Ramos (cell line): ENCODE results near the gene HHATL.

Source experiments
- in situ Hi-C: fragments of 300-500 bp; cut with MboI; formaldehyde crosslinking; loops from one replicate; pipeline ENCODE4 v1.14.3; 2022; ENCODE audit warnings: low sequenced_read_pairs; ENCODE audit not compliant: unreplicated experiment

The HHATL gene

GRCh38 chr3:42656680-42657610 is 45.7 kb downstream of the HHATL start:
- in situ Hi-C loops, result no loop called here

GRCh38 chr3:42655980-42656679 is 46.5 kb downstream of the HHATL start:
- in situ Hi-C loops, result no loop called here

- in situ Hi-C loops, result no loop called here
Measured at GRCh38 chr3:42655331-42655888, 47.2 kb downstream of the HHATL start.

GRCh38 chr3:42654331-42655201 is 48.0 kb downstream of the HHATL start:
- in situ Hi-C loops, result no loop called here

GRCh38 chr3:42653560-42654330 is 48.9 kb downstream of the HHATL start, which contains the start of gene ZBTB47:
Gene ZBTB47 (plus strand): TSS chr3:42653697. CDS start chr3:42658356, 4,659 bp downstream.
- in situ Hi-C loops, result no loop called here

- in situ Hi-C loops, result no loop called here
Measured at GRCh38 chr3:42653303-42653559, 49.4 kb downstream of the HHATL start.

- in situ Hi-C loops, result no loop called here
Measured at GRCh38 chr3:42652611-42653302, 49.8 kb downstream of the HHATL start.

GRCh38 chr3:42652251-42652610 is 50.4 kb downstream of the HHATL start:
- in situ Hi-C loops, result no loop called here

- in situ Hi-C loops, result no loop called here
Measured at GRCh38 chr3:42651248-42652091, 51.1 kb downstream of the HHATL start.

GRCh38 chr3:42649783-42650182 is 52.8 kb downstream of the HHATL start:
- in situ Hi-C loops, result no loop called here

- in situ Hi-C loops, result no loop called here
Measured at GRCh38 chr3:42649006-42649405, 53.6 kb downstream of the HHATL start.

- in situ Hi-C loops, result no loop called here
Measured at GRCh38 chr3:42647821-42648459, 54.7 kb downstream of the HHATL start.
